GM19455 (cell line): ENCODE data around the gene REX1BD.
"Not testable (repeated sequence)": the region's sequence is repeated elsewhere in the genome, so short reads cannot be mapped to it uniquely, and the experiment has no call there.

ENCODE experiments used
- ATAC-seq: cut with Tn5 transposase; IDR thresholded peaks from one replicate; pipeline ENCODE4 v1.9.1; 2021; ENCODE audit not compliant: unreplicated experiment

Gene REX1BD

DNA sequence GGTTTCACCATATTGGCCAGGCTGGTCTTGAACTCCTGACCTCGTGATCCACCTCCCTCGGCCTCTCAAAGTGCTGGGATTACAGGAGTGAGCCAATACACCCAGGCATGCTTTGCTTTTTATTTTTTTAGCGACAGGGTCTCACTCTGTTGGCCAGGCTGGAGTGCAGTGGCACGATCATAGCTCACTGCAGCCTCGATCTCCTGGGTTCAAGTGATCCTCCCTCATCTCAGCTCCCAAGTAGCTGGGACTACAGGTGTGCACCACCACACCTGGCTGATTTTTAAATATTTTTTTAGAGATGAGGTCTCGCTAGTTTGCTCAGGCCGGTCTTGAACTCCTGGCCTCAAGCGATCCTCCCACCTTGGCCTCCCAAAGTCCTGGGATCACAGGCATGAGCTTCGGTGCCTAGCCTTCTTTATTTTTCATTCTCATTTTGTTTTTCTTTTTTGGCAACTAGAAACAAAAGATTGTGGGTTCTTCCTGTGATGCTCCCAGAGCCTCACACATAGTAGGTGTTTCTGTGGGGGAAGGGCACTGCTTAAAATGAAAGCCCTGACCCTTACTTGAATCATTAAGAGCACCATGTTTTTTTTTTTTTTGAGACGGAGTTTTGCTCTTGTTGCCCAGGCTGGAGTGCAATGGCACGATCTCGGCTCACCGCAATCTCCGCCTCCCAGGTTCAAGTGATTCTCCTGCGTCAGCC lies 12.2 kb downstream of the REX1BD start:
- not testable (repeated sequence) for ATAC-seq

GRCh38 chr19:18601875-18602274 lies 13.3 kb downstream of the REX1BD start:
- no peak for ATAC-seq

DNA sequence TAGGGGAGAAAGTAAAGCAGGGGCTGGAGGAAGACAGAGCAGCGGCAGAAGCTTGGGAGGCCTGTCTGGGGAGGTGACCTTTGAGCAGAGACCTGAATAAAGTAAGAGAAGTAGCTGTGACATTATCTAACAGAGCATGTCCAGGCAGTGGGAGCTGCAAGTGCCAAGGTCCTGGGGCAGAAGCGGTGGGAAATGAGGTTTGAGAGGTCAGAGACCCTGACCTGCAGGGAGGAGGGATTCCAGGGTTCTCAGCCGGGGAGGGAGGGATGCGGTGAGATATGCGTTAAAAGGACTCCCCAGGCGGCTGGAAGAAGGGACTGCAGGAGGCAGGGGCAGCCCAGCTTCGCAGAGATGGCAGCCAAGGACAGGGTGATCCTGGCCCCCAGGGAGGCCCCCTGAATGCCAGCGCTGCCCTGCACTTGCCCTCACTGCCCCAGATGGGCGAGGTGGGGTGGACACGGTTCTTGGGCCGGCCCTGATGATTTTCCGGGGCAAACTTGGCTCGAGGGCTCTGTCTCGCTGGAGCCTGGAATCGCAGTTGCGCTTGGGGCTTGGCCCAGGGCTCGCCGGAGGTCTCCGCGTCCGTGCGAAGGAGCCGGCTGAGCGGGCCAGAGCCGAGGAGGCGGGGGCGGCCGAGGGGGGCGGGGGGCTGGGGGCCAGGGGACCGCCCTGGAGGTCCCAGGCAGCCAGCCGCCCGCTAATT lies 14.8 kb downstream of the REX1BD start:
- no peak for ATAC-seq

DNA sequence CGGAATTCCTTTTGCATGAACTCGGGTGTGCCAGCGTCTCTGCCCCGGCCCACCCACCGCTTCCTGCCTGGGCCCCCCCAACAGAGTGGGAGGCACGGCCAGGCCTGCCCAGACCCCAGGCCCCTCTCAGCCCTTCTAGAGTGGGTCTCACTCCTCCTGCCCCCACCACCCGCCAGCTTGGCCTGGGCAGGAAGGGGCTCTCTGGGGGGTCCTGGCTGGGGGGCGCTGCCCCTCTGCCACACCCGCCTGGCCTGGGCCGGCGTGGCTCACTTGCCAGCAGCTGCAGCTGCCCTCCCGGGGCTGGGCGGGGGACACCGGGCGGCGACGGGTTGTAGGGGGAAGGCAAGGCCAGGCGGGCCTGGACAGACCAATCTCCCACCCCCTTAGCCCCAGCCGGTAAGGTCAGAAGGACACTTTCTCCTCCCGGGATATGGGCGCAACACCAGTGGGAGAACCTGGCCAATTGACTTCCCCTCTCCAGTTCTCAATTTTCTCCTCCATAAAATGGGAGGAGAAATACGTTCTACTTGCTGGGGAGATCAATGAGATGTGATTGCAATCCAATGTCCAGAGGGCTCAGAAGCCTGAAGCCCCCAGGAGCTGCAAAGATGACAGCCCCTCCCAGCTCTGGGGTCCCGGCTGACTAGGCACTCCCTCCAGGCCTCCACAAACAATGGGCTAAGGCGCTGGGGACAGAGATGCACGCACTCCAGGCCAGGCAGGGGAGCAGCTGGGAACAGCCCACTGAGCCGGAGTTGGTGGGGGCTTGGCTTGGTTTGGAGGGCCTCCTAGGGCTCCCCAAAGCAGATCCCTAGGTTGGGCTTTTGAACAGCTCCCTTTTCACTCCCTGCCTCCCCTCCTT lies 15.6 kb downstream of the REX1BD start:
- ATAC-seq: no peak

GRCh38 chr19:18604820-18605159 lies 16.2 kb downstream of the REX1BD start:
- ATAC-seq: no peak

DNA sequence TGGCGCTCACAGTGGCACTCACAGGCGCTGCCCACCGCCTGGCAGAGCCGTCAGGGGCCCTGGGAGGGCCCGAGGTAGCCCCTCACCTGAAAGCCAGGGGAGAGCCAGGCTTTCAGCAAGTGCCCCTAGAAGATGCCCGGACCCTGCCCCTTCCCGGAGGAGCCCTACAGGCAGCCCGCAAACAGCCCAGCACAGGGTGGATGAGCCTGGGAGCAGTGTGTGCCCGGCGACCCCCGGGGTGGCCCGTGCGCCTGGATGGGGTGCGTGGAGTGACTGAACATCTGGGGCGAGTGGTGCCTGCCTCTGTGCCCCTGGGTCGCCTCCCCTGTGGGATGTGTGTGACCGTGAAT lies 16.6 kb downstream of the REX1BD start:
- no peak for ATAC-seq

DNA sequence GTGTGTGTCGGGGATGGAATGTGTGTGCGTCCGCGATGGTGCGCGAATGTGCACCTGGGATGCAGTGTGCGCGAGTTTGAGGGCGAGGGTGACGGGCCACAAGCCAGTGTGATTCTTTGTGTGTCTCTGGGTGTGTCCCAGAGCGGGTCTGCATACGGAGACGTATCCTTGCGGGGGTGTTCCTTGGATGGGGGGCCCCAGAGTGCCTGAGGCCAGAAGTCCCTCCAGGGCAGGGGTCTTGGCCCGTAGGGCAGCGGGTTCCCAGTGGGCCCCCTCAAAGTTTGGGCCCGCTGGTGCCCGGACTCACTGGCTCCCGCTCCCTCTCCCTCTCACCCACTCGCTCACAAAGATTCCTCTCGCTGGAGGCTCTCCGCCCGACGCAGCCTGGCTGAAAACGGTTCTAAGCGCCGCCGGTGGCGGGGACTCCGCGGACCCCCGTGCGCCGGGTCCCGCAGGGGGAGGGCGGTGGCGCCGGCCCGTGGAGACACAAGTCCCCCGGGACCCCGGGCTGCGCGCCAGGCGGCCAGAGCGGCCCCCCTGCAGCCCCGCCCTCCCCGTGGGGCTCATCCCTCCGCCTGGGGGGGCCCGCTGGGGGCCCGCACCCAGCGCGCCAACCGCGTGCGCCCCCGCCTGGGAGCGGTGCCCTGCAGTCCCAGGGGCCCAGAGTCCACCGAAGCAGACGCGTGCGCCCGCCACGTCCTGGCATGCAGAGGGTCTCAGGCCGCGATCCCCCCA lies 17.1 kb downstream of the REX1BD start:
- no peak for ATAC-seq

DNA sequence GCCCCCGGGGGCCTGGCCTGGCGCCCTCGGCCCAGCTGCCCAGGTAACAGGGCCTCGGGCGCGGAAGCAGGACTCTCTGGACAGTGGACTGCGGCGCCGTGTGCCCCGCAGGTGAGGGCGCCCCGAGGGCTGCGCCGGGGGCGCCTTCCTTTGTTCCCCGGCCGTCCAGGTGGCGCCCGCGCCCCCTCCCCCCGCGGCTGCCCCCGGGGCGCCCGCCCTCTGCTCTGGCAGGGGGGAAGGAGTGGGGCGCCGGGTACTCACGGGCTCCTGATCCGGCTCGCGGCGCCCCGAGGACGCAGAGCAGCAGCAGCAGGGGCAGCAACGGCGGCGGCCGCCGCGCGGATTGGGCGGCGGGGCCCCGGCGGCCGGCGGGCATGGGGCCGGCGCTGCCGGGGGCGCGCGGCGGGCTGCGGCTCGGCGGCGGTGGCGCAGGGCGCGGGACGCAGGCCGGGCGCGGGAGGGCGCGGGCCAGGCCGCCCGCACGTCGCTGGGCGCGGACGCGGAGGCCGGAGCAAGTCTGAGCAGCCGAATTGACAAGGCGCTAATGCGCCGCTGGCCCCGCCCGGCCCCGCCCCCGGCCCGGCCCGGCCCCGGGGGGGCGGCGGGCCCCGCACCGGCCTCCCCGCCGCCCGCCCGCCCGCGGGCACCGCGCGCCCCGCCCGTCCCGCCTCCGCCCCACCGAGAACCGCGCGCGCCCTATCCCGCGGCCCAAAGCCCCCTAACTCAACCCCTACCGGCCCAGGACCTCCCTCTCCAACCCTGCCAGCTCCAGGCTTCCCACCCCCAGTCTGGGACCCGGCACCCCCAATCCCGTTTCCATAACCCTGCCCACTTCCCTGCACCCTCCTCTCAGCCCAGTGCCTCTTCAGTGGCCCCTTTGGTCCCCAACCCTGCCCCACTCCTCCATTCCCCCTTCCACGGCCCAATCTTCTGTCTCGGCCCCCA lies 18.0 kb downstream of the REX1BD start, which contains the start of gene CRLF1:
Gene CRLF1 (minus strand): TSS at position 519 of the 945 bp plus-strand sequence. CDS start 143 bp downstream, at position 376.
- no peak for ATAC-seq

DNA sequence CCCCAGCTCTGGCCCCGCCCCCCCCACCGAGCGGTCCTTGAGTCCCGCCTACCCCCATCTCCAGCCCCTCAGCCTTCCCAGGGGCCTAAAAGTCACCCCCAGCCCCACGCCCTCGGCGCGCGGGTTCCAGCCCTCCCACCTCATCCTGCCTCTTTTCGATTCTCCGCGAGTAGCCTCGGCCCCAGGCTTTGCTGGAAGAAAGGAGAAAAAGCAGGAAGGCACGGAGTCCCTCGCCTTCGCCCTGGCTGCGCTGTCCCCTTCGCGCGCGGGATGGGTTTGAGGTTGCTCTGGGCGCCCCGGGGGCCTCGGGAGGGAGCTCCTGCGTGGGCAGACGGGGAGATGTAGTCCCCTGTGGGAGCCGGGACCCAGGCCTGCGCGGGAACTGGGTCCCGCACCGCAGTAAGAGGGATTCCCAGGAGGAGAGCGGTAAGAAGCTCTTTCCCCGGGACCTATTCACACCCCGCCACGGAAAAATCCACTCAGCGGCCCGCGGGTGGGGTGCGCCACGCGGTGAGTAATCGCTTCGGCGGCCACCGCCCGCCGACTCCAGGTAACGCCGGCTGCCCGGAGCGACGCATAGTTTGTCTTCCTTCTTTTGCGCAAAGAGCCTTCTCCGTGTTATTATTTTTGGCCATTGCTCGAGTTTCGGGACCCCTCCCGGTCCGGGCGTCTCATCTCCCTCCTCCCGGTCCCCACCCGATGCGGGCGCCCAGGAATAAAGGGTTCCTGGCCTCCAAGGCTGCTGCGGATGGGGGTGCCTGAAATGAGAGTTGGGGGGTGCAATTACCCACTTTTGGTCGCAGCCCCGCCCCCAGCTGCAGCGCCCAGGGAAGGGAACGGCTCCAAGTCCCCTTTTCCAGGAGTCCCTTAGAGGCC lies 18.9 kb downstream of the REX1BD start:
- no peak for ATAC-seq

DNA sequence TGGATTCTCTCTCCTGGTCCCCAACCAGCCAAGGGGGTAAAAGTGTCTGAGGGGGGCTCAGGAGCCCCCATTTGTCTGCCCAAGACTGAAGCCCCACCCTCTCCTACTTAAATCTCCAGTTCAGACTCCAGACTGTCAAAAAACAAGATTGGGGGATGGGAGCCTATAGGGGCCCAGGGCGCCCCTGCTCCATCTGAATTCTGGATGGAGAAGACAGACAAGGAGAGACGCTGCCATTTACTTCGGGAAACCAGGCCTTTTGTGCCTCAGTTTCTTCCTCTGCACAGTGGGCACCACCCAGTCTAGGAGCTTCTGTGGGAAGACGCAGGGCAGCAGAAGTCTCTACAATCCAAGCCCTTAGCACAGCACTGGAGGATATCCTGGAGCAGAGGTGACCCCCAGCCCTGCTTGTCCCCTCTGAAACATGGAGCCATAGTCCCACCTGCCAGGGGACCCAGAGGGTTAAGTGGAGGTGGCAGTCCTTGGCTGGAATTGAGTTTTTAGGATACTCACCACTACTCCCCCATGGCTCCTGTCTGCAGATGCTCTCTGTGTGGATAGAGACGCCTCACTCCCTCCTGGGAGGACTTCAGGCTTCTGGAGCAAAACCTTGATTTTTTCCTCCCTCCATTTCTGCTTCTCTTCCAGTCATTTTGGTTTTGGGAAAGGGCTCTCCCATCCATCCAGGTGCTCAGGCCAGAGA lies 19.7 kb downstream of the REX1BD start:
- ATAC-seq: no peak

DNA sequence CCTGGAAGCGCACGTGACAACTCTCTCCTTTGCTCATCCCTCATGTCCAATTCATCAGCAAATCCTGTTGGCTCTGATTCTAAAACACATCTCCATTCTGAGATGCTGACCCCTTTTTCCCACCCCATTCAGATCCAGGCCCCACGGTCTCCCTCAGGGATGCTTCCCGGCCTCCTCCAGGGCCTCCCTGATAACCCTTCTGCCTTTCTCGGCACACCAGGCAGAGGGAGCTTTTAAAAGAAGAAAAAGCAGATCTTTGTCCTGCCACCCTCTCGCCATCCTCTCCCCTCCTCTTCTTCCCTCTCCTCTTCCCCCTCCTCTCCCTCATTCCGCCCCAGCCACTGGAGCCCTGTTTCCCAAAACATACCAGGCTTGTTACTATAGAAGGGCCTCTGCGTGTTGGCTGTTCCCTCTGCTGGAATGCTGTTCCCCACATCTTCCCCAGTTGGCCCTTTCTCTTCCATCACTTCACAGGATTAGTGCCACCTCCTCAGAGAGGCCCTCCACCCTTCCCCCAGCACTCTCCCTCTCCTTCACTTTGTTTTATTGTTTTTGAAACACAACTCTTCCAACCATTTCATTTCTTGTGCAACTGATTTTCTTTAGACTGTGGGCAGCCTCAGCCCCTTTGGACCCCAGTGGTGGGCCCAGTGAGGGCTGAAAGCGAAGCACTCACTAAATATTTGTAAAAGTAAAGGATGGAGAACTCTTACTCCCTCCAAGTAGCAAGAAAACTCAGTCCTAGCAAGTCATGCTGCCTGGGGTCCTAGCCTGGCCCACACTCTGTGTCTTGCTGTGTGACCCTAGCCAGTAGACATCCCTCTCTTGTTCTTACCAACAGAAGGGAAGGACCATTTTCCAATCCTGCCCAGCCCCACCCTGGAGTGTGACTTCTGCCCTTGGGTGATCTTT lies 20.5 kb downstream of the REX1BD start:
- no peak for ATAC-seq

GRCh38 chr19:18609717-18610051 lies 21.1 kb downstream of the REX1BD start:
- ATAC-seq: no peak

DNA sequence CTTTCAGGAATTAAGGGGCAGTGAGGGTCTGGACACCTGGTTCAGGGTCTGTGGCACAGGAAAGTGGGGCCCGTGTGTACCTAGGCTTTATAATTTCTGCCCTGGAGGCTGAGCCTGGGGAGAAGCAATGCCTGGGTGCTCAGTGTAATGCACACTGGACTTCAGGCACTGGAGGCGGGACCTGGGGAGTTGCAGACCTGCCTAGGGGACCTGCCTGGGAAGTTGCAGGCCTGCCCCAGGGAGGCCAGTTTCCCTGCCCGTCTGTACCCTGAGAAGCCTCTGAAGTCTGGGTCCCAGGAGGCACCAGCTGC lies 21.6 kb downstream of the REX1BD start:
- ATAC-seq: no peak

DNA sequence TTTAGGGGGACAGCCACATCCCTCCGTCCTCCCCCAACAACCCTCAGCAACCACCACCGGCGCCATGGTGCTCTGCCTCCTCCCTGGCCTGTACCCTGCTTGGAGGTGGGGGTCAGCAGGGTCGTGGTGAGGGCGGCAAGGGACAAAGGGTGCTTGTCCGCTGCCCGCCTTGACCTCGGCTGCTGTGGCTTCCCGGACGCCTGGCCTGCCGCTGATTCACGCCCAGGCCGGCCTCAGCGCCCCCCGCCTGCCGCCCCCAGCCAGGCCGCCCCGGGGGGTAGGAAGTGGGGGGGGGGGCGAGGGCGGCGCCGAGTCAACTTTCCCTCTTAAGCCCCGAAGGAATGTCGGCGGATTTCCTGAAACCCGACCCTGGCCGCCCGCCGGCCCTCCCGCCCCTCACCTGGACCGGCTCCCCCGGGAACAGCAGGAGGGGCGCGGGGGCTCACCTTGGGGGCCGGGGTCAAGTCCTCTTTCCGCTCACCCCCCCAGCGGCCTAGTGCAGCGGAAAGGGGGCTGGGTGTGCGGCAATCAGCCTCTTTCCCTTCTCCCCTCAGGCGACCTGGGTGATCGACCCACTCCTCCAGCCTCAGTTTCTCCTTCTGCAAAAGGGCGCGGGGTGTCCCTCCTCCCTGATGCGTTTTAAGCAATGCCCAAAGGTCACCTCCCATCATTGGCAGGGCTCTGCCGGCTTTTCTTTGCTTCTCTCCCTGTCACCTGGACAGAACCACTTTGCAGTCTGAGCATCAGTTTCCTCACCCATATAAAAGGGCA lies 22.1 kb downstream of the REX1BD start:
- no peak for ATAC-seq

- ATAC-seq: no peak
Observed at GRCh38 chr19:18611327-18612050, 22.9 kb downstream of the REX1BD start.

GRCh38 chr19:18612051-18612771 lies 23.6 kb downstream of the REX1BD start:
- no peak for ATAC-seq
